Suprapubic skin (tissue), 4 donors: Measurements from ENCODE around the gene NDC1. TPM values are rescaled to one million over a fixed set of nuclear protein-coding genes. Genes with fewer than 3 reads are reported as not detected.
"Not testable (repeated sequence)": the region's sequence is repeated elsewhere in the genome, so short reads cannot be mapped to it uniquely, and the experiment has no call there.

Source experiments
- DNase-seq, 2 donors: peaks; one replicate each; pipeline ENCODE4 v3.0.0-alpha.2; 2019; ENCODE audit warnings: low spot score in 2 of 2
- H3K27ac ChIP-seq: fragments of 200-600 bp; sonication (generic); one replicate; pipeline ENCODE4 v1.5.1; 2019
- H3K27me3 ChIP-seq: fragments of 200-600 bp; sonication (generic); one replicate; pipeline ENCODE4 v1.5.1; 2019
- H3K36me3 ChIP-seq: fragments of 200-600 bp; sonication (generic); one replicate; pipeline ENCODE4 v1.5.1; 2019
- H3K4me1 ChIP-seq: fragments of 200-600 bp; sonication (generic); one replicate; pipeline ENCODE4 v1.5.1; 2019
- H3K4me3 ChIP-seq: fragments of 200-600 bp; sonication (generic); one replicate; pipeline ENCODE4 v1.5.1; 2019; ENCODE audit warnings: mild to moderate bottlenecking
- H3K9me3 ChIP-seq: fragments of 200-600 bp; sonication (generic); one replicate; pipeline ENCODE4 v1.5.1; 2019
- EP300 ChIP-seq: sonication (generic); formaldehyde crosslinking; IDR thresholded peaks from one replicate; pipeline ENCODE4 v1.6.1; 2017; ENCODE audit warnings: antibody characterized with exemption
- POLR2A ChIP-seq, 2 donors: fragments of 450-650 bp; IDR thresholded peaks; one replicate each; pipeline ENCODE4 v1.6.1; 2017; ENCODE audit warnings: antibody characterized with exemption in 2 of 2, mild to moderate bottlenecking in 2 of 2, moderate library complexity in 2 of 2
- POLR2AphosphoS5 ChIP-seq, 3 donors: sonication (generic); formaldehyde crosslinking; IDR thresholded peaks; one replicate each; pipeline ENCODE4 v1.6.1; 2017; ENCODE audit warnings: antibody characterized with exemption in 3 of 3
- WGBS: methylation state at CpG from one replicate; pipeline ENCODE4 v1.1.5; 2018; 5-methylcytosine and 5-hydroxymethylcytosine counted together
- total RNA-seq, 4 donors: library from RNA; depleted of rRNA; stranded (reverse); fragments of >200 nt; gene quantifications; one replicate each; pipeline ENCODE4 v1.1.0, GENCODE V29; 2016
- TF ChIP-seq, protein P1 (sequence below), 2 donors: fragments of 200-600 bp in 1 of 2; fragments of 450-650 bp in 1 of 2; sonication (generic) in 1 of 2; IDR thresholded peaks; one replicate each; pipeline ENCODE4 v1.5.1; 2016 to 2019; ENCODE audit warnings: antibody characterized with exemption in 2 of 2, mild to moderate bottlenecking in 1 of 2, moderate library complexity in 1 of 2

NDC1 gene
- total RNA-seq, 4 donors from 2014 or later = 13.5 to 19.4 (median 15.1) TPM

DNA sequence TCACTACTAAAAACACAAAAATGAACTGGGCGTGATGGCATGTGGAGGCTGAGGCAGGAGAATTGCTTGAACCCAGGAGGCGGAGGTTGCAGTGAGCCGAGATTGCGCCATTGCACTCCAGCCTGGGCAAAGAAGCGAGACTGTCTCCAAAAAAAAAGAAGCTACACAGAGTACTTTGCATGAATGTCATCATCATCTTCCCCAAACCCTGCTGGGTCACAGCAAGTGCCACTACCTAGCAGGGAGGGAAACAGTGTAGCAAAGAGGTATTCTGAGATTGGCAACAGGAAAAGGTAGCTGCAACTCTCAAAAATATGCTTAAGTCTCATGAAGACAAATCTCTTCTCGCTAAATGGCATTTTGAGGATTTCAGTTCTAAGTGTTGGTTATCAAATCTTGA lies 12.8 kb downstream of the NDC1 start:
- Histone ChIP-seq H3K36me3 (peaks cover 34% of the 10 kb centered on the region), H3K9me3 (no peaks in the 10 kb centered on the region), H3K27me3 (no peaks in the 10 kb centered on the region), H3K4me1 (no peaks in the 10 kb centered on the region), H3K4me3 (no peak overlapping the region), H3K27ac (no peak overlapping the region)
- TF ChIP-seq POLR2AphosphoS5 (IDR thresholded peaks at IDR 0.05) = no peak
- TF ChIP-seq EP300 = no peak
- TF ChIP-seq, protein P1, sequence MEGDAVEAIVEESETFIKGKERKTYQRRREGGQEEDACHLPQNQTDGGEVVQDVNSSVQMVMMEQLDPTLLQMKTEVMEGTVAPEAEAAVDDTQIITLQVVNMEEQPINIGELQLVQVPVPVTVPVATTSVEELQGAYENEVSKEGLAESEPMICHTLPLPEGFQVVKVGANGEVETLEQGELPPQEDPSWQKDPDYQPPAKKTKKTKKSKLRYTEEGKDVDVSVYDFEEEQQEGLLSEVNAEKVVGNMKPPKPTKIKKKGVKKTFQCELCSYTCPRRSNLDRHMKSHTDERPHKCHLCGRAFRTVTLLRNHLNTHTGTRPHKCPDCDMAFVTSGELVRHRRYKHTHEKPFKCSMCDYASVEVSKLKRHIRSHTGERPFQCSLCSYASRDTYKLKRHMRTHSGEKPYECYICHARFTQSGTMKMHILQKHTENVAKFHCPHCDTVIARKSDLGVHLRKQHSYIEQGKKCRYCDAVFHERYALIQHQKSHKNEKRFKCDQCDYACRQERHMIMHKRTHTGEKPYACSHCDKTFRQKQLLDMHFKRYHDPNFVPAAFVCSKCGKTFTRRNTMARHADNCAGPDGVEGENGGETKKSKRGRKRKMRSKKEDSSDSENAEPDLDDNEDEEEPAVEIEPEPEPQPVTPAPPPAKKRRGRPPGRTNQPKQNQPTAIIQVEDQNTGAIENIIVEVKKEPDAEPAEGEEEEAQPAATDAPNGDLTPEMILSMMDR (IDR thresholded peaks at IDR 0.05) = no peak
- TF ChIP-seq POLR2A (IDR thresholded peaks at IDR 0.05) = no peak
- 92% methylated on average over 6 of the region's 6 CpGs for WGBS
- DNase-seq = no peak

DNA sequence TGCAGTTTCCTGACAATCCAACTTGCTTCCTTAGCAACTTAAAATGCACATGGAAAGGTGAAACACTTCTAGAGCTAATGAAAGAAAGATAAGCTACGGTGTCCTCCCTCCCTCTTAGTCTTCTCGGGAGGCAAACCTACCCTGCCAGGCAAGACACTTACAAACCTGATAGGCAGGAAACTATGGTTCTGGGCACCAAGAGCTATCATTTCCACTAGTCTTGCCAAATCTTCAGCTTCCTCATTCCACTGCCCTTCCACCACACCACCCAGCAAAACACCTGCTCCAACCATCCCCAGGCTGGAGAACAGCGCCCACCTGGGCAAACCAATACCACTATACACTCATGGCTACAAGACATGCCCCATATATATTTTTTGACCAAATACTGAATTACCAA lies 15.2 kb downstream of the NDC1 start:
- TF ChIP-seq EP300 (no peak), POLR2AphosphoS5 (IDR thresholded peaks at IDR 0.05) (no peak)
- WGBS = 66% methylated on average over 3 of the region's 3 CpGs
- DNase-seq = no peak
- H3K27me3 ChIP-seq = no peaks in the 10 kb centered on the region
- H3K36me3 ChIP-seq = peaks cover 40% of the 10 kb centered on the region
- no peak overlapping the region for H3K27ac ChIP-seq
- no peak overlapping the region for H3K4me3 ChIP-seq
- no peaks in the 10 kb centered on the region for H3K4me1 ChIP-seq
- no peaks in the 10 kb centered on the region for H3K9me3 ChIP-seq

DNA sequence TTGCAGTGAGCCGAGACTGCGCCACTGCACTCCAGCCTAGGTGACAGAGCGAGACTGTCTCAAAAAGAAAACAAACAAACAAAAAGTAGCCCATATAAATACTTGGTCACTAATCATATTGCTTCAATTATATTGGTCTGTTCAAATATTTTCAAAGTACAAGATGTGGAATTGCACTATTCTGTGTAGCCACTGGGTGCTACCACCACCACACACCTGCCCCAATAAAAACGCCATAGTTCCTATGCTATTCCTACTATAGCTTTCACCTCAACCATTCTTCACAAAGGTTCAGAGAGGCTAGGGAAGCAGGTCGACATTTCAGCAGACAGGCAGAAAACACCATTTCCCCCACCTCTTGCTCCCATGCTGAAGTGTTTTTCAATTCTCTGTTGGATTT lies 16.7 kb downstream of the NDC1 start:
- no peak for TF ChIP-seq EP300
- TF ChIP-seq, protein P1 (IDR thresholded peaks at IDR 0.05) = no peak
- no peak for TF ChIP-seq POLR2A (IDR thresholded peaks at IDR 0.05)
- no peak for TF ChIP-seq POLR2AphosphoS5 (IDR thresholded peaks at IDR 0.05)
- 92% methylated on average over 5 of the region's 5 CpGs for WGBS
- no peak for DNase-seq

DNA sequence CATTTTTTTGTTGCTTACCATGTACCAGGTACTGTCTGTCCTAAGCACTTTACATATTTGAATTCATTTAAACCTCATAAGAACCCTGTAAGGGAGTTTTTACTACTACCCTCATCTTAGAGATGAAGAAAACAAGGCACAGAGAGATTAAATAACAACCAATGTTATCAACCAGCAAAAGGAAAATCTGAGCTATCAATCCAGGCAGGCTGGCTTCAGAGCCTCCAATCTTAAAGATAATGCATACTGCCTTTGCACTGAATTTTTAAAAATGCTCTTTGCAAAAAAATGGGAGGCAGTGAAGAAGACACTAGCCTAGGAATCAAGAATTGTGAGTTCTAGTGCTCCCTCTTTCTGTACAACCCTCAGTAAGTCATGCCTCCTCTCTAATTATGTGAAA lies 18.7 kb downstream of the NDC1 start:
- Histone ChIP-seq H3K9me3 (no peaks in the 10 kb centered on the region), H3K36me3 (peaks cover 32% of the 10 kb centered on the region), H3K27me3 (no peaks in the 10 kb centered on the region), H3K4me3 (no peak overlapping the region), H3K27ac (no peak overlapping the region), H3K4me1 (no peaks in the 10 kb centered on the region)
- DNase-seq = no peak
- TF ChIP-seq, protein P1 (IDR thresholded peaks at IDR 0.05) = no peak
- TF ChIP-seq POLR2AphosphoS5 (IDR thresholded peaks at IDR 0.05) = no peak
- no peak for TF ChIP-seq EP300
- TF ChIP-seq POLR2A (IDR thresholded peaks at IDR 0.05) = no peak

More for the DNA sequence above, 16.7 kb downstream of the NDC1 start:
- H3K27me3 ChIP-seq = no peaks in the 10 kb centered on the region
- no peaks in the 10 kb centered on the region for H3K4me1 ChIP-seq
- H3K4me3 ChIP-seq = no peak overlapping the region
- no peak overlapping the region for H3K27ac ChIP-seq
- no peaks in the 10 kb centered on the region for H3K9me3 ChIP-seq
- H3K36me3 ChIP-seq = peaks cover 41% of the 10 kb centered on the region

DNA sequence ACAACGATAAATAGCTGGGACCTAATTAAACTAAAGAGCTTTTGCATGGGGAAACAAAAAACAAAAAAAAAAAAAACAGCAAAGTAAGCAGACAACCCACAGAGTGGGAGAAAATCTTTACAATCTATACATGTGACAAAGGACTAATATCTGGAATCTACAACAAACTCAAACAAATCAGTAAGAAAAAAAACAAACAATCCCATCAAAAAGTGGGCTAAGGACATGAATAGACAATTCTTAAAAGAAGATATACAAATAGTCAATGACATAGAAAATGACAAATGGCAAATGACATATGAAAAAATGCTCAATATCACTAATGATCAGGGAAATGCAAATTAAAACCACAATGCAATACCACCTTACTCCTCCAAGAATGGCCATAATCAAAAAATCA lies 21.5 kb downstream of the NDC1 start:
- not testable (repeated sequence) for H3K27ac ChIP-seq, DNase-seq, H3K27me3 ChIP-seq, H3K4me1 ChIP-seq, H3K4me3 ChIP-seq, H3K9me3 ChIP-seq
- WGBS = 91% methylated on average over 1 of the region's 1 CpG
- peaks cover 25% of the 10 kb centered on the region for H3K36me3 ChIP-seq

DNA sequence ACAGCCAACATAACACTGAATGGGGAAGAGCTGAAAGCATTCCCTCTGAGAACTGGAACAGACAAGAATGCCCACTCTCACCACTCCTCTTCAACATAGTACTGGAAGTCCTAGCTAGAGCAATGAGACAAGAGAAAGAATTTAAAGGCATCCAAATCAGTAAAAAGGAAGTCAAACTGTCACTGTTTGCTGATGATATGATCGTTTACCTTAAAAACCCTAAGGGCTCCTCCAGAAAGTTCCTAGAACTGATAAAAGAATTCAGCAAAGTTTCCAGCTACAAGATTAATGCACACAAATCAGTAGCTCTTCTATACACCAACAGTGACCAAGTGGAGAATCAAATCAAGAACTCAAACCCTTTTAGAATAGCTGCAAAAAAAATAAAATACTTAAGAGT lies 22.6 kb downstream of the NDC1 start:
- H3K4me1 ChIP-seq, H3K4me3 ChIP-seq, H3K27me3 ChIP-seq, H3K9me3 ChIP-seq, DNase-seq, H3K27ac ChIP-seq: not testable (repeated sequence)
- WGBS = 69% methylated on average over 1 of the region's 1 CpG
- H3K36me3 ChIP-seq = peaks cover 19% of the 10 kb centered on the region

DNA sequence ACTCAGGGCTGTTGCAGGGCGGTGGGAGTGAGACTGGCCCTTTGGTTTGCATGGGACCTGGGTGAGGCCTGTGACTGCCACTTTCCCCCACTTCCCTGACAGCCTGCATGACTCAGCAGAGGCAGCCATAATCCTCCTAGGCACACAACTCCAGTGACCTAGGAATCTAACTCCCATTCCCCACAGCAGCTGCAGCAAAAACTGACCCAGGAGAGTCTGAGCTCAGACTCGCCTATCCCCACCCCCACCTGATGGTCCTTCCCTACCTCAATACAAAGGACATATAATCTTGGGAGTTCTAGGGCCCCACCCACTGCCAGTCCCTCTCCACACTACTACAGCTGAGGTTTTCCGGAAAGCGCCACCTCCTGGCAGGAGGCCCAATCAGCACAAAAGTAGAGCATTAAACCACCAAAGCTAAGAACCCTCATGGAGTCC lies 26.7 kb downstream of the NDC1 start:
- H3K27me3 ChIP-seq = no peaks in the 10 kb centered on the region
- WGBS = 92% methylated on average over 3 of the region's 4 CpGs
- no peaks in the 10 kb centered on the region for H3K9me3 ChIP-seq
- H3K36me3 ChIP-seq = peaks cover 19% of the 10 kb centered on the region
- no peaks in the 10 kb centered on the region for H3K4me1 ChIP-seq
- no peak overlapping the region for H3K27ac ChIP-seq
- TF ChIP-seq, protein P1 (IDR thresholded peaks at IDR 0.05) = no peak
- TF ChIP-seq EP300 = no peak
- no peak for TF ChIP-seq POLR2A (IDR thresholded peaks at IDR 0.05)
- no peak for TF ChIP-seq POLR2AphosphoS5 (IDR thresholded peaks at IDR 0.05)
- no peak overlapping the region for H3K4me3 ChIP-seq
- no peak for DNase-seq
